ENCODE data around the gene DCHS1. TPM values are rescaled to one million over a fixed set of nuclear protein-coding genes. Genes with fewer than 3 reads are reported as not detected.

DCHS1 gene
- total and polyA plus RNA-seq, 2 of the 13 experiments (the other 11 are each of a cell fraction or from before 2014, with no cell fraction given), result under 0.01 to 0.03 TPM

DNA sequence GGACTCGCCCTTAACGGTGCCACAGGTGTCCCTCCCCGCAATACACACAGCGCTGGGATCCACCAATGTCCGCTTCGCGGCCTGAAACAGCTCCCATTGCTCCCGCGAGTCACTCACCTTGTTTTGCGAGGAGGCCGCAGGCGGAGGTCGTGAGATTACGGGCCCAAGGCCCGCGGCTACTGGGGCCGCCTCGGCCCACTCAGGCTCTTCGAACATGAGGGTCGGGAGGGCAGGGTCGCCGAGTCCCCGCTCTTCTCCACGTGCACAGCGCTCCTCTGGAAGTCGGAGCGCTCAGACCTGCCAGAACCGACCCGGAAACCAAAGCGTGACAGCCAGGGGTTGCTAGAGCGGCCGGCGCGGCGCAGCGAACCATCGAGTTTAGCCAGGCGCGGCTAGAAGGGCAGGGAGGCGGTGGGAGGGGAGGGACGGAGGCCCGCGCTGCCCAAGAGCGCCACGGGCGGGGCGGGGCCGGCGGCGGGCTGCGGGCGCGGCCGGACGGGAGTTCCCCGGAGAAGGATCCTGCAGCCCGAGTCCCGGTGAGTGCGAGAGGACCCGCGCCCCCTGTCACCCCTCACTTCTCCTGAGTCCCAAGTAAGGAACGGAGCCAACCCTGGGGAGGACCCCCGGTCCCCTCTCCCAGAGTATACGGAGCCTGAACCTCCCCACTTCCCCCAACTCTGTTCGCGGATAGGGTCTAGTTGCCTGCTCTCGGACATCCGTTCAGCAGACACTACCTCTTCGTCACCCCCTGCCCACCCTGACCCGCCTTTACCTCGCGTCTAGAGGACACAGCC lies 52.1 kb downstream of the DCHS1 start, which contains the start of the genes ILK and RRP8 (continued):
- TF ChIP-seq HES4 (CRISPR knock-in tag; IDR thresholded peaks at IDR 0.05; ENCODE audit: borderline replicate concordance) (peak; percentile 66; the same call in 1 of the 2 replicates), MTF2 (CRISPR knock-in tag; IDR thresholded peaks at IDR 0.05; ENCODE audit: borderline replicate concordance) (peak; percentile 89; the same call in 1 of the 2 replicates), ISL2 (CRISPR knock-in tag; IDR thresholded peaks at IDR 0.05) (peak; percentile 43; the same call in 1 of the 2 replicates), ZNF17 (CRISPR knock-in tag; IDR thresholded peaks at IDR 0.05) (no peak), REL (CRISPR knock-in tag; conservative IDR thresholded peaks at IDR 0.05) (0 out of 2 replicates have a peak, but pooled peaks have one; percentile 71), SNAI1 (CRISPR knock-in tag; IDR thresholded peaks at IDR 0.05; ENCODE audit: borderline replicate concordance) (no peak), ZNF484 (CRISPR knock-in tag; IDR thresholded peaks at IDR 0.05; ENCODE audit: borderline replicate concordance, low read depth) (no peak), RBM22 (optimal IDR thresholded peaks at IDR 0.05; ENCODE audit: low read length) (no peak), TARDBP (CRISPR knock-in tag; IDR thresholded peaks at IDR 0.05) (peak; percentile 93; the same call in 1 of the 2 replicates), CBFB (CRISPR knock-in tag; IDR thresholded peaks at IDR 0.05) (peak; percentile 68; the same call in 1 of the 2 replicates), ZNF30 (CRISPR knock-in tag; IDR thresholded peaks at IDR 0.05) (peak; percentile 70; the same call in 1 of the 2 replicates), BRD4 (CRISPR knock-in tag; IDR thresholded peaks at IDR 0.05) (no peak; the same call in 1 of the 2 replicates), EED (CRISPR knock-in tag; IDR thresholded peaks at IDR 0.05) (peak; percentile 55; the same call in 1 of the 2 replicates), ARNT2 (CRISPR knock-in tag; IDR thresholded peaks at IDR 0.05; ENCODE audit: low read depth) (peak; percentile 96), ARHGAP35 (CRISPR knock-in tag; IDR thresholded peaks at IDR 0.05; ENCODE audit: borderline replicate concordance) (0 out of 2 replicates have a peak, but pooled peaks have one; percentile 50), KAT8 (CRISPR knock-in tag; IDR thresholded peaks at IDR 0.05) (peak; percentile 94), ASH2L (IDR thresholded peaks at IDR 0.05; ENCODE audit: insufficient read length, low read depth, low read length) (peak; percentile 86), ZNF619 (CRISPR knock-in tag; IDR thresholded peaks at IDR 0.05) (no peak), HMG20B (CRISPR knock-in tag; conservative IDR thresholded peaks at IDR 0.05) (no peak)
- TF ChIP-seq, protein P1, sequence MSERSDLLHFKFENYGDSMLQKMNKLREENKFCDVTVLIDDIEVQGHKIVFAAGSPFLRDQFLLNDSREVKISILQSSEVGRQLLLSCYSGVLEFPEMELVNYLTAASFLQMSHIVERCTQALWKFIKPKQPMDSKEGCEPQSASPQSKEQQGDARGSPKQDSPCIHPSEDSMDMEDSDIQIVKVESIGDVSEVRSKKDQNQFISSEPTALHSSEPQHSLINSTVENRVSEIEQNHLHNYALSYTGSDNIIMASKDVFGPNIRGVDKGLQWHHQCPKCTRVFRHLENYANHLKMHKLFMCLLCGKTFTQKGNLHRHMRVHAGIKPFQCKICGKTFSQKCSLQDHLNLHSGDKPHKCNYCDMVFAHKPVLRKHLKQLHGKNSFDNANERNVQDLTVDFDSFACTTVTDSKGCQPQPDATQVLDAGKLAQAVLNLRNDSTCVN (CRISPR knock-in tag; IDR thresholded peaks at IDR 0.05; ENCODE audit: borderline replicate concordance), result peak; percentile 33; the same call in 1 of the 2 replicates
- TF ChIP-seq, protein P2, sequence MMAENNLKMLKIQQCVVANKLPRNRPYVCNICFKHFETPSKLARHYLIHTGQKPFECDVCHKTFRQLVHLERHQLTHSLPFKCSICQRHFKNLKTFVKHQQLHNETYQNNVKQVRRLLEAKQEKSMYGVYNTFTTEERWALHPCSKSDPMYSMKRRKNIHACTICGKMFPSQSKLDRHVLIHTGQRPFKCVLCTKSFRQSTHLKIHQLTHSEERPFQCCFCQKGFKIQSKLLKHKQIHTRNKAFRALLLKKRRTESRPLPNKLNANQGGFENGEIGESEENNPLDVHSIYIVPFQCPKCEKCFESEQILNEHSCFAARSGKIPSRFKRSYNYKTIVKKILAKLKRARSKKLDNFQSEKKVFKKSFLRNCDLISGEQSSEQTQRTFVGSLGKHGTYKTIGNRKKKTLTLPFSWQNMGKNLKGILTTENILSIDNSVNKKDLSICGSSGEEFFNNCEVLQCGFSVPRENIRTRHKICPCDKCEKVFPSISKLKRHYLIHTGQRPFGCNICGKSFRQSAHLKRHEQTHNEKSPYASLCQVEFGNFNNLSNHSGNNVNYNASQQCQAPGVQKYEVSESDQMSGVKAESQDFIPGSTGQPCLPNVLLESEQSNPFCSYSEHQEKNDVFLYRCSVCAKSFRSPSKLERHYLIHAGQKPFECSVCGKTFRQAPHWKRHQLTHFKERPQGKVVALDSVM (CRISPR knock-in tag; IDR thresholded peaks at IDR 0.05), result peak; percentile 84
- TF ChIP-seq, protein P3, sequence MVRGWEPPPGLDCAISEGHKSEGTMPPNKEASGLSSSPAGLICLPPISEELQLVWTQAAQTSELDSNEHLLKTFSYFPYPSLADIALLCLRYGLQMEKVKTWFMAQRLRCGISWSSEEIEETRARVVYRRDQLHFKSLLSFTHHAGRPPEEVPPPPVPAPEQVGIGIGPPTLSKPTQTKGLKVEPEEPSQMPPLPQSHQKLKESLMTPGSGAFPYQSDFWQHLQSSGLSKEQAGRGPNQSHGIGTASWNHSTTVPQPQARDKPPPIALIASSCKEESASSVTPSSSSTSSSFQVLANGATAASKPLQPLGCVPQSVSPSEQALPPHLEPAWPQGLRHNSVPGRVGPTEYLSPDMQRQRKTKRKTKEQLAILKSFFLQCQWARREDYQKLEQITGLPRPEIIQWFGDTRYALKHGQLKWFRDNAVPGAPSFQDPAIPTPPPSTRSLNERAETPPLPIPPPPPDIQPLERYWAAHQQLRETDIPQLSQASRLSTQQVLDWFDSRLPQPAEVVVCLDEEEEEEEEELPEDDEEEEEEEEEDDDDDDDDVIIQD (CRISPR knock-in tag; IDR thresholded peaks at IDR 0.05; ENCODE audit: low read depth), result peak; percentile 55; the same call in 1 of the 2 replicates
- TF ChIP-seq, protein P4, sequence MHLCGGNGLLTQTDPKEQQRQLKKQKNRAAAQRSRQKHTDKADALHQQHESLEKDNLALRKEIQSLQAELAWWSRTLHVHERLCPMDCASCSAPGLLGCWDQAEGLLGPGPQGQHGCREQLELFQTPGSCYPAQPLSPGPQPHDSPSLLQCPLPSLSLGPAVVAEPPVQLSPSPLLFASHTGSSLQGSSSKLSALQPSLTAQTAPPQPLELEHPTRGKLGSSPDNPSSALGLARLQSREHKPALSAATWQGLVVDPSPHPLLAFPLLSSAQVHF (CRISPR knock-in tag; IDR thresholded peaks at IDR 0.05), result 0 out of 2 replicates have a peak, but pooled peaks have one; percentile 30
- TF ChIP-seq, protein P5, sequence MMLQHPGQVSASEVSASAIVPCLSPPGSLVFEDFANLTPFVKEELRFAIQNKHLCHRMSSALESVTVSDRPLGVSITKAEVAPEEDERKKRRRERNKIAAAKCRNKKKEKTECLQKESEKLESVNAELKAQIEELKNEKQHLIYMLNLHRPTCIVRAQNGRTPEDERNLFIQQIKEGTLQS (CRISPR knock-in tag; IDR thresholded peaks at IDR 0.05), result no peak; the same call in 1 of the 2 replicates
